ENCODE data around the gene PRRT2. TPM values are rescaled to one million over a fixed set of nuclear protein-coding genes. Genes with fewer than 3 reads are reported as not detected.
"Not testable (repeated sequence)": the region's sequence is repeated elsewhere in the genome, so short reads cannot be mapped to it uniquely, and the experiment has no call there.

The PRRT2 gene
- total RNA-seq: 3.0 TPM

DNA sequence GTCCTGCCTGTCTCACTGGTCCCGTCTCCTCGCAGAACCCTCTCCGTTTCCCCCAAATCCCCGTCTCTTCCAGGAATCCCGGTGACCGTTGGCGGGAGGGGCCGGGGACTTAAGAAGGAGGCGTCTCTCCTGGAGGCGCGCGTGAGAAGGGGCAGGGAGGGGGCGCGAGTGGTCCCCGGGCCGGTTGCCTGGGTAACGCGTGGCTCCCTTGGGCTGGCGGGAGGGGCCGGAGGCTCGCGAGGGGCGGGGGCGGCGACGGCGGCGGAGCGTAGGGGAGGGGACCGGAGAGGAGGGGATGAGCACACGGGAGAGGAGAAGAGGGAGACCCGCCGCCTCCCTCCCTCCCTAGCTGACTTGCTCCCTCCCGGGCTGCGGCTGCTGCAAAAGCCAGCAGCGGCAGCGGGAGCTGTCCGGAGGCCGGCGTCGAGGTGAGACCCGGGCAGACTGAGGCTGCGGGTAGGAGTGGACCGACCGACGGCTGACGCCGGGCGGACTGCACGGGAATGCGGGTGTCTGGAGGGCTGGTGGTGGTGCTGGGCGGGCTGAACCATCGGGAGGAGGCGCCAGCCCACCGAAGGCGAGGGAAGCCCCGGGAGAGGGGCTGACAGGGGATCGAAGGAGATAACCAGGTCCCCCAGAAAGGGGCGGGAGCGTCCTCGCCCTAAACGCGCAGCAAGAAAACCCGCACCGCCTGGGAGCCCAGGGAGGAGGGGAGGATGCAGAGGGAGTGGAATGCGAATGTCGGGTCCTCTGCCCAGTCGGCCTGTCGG is at the start of gene PRRT2:
Gene PRRT2 (plus strand): TSS at position 298 of the 770 bp plus-strand sequence. CDS start 862 bp downstream, outside the sequence.
- peak; percentile 91 for DNase-seq

DNA sequence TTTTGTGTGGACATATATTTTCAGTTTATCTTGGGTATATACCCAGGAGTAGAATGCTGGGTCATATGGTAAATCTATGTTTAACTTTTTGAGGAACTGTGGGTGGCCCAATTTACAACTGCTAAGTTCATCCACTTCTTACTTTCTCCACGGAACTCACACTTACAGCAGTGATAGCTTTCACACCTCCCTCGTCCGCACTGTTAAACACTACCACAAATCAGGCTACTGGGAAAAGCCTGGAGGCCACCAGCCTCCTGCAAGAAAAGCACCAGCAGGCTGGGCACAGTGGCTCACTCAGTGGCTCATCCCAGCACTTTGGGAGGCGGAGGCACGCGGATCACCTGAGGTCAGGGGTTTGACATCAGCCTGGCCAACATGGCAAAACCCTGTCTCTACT is 48.7 kb upstream of the PRRT2 start:
- no peak for DNase-seq

DNA sequence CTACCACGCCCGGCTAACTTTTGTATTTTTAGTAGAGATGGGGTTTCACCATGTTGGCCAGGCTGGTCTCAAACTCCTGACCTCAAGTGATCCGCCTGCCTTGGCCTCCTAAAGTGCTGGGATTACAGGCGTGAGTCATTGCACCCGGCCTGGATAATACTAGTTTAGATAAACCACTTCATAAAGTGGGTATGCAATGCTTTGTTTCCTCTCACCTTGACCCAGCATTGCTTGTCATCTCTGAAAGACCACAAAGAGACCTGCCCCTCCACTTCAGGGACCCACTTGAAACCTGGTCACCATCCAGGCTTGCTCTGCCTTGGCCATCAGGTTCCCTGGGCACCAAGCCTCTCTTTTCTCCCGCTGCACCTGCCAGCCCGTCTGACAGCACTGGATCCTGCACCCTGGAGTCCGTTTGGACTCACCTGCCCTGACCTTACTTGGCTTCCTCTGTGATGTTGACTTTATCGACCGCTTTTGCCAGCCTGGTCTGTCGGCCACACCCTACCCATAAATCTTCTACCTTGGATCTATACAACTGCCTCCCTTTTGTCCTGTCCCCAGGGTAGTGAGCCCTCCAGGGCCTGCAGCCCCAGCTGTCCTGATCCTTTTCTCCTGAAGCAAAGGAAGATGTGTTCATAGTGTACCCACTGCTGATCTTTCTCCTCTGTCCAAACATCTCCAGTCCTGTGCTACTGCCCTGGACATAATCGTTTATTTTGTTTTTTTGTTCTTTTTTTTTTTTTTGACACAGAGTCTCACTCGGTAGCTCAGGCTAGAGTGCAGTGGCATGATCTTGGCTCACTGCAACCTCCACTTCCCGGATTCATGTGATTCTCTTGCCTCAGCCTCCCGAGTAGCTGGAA is 46.6 kb upstream of the PRRT2 start:
- DNase-seq: no peak

- no peak for DNase-seq
Observed at GRCh38 chr16:29766571-29766970, 45.4 kb upstream of the PRRT2 start.

GRCh38 chr16:29767062-29767461 is 44.9 kb upstream of the PRRT2 start:
- DNase-seq: no peak

DNA sequence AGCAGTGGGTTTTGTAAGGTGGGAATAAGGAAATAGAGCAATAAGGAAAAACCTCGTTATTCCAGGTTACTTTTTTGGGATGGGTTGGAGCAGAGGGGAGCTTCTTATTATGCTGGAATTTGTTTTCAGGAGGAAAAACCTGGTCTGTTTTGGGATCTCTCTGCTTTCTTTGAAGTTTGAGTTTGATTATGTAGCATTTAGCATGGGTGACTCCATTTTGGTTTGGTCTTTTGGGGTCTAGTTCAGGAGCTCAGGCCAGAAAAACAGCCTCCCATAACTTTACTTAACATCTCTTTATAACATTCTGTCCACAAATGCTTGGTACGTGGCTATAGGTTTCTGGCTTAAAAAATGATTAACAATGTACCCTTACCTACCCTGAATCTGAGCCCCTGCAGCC is 42.5 kb upstream of the PRRT2 start:
- DNase-seq: no peak

- no peak for DNase-seq
Observed at GRCh38 chr16:29770250-29770929, 41.6 kb upstream of the PRRT2 start.

GRCh38 chr16:29772330-29772729 is 39.7 kb upstream of the PRRT2 start:
- DNase-seq: not testable (repeated sequence)

DNA sequence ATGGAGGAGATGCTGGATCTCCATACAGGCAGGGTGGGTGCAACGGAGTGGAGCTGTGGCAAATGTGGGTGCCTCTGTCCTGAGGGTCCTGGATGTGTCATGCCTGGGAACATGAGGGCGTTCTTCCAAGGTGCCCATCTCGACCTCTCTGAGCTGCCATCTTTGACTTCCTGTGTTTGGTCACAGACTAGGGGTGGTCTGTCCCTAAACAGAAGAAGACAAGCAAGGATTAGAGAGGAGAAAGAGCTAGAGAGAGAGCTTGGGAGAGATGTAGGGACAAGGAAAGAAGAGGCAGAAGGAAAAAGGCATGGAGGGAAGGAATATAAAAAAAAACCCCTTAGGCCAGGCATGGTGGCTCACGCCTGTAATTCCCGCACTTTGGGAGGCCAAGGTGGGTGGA is 37.3 kb upstream of the PRRT2 start:
- no peak for DNase-seq

- no peak for DNase-seq
Observed at GRCh38 chr16:29775742-29776408, 36.1 kb upstream of the PRRT2 start.

DNA sequence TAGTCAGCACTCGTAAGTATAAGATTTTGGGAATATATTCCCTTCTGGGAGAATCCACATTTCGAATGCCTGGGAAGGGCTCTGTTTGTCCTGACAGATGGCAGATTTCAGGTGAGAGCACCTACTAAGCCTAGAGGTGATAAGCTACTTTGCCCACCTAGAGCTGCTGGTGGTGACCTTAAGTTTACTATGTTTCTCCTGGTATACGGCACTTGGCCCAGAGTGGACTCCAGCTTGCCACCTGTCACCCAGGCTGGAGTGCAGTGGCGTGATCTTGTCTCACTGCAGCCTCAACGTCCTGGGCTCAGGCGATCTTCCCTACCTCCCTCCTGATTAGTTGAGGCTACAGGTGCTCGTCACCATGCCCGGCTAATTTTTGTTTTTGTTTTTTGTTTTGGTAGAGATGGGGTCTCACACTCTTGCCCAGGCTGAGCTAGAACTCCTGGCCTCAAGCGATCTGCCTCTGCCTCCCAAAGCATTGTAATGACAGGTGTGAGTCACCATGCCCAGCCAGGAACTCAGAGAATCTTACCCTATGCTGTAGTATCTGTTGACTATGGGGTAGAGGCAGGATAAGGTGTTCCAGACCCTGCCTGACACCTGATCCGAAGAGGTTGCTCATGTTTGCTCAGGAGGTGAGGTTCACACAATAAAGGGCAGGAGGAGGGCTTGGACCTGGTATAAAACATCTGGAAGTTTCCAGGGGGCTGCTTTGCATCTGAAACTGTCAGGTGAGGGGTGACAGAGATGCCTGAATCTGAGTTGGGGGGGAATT is 34.2 kb upstream of the PRRT2 start, which contains the start of gene ZG16:
Gene ZG16 (plus strand): TSS at position 681 of the 775 bp plus-strand sequence. CDS start 1,011 bp downstream, outside the sequence.
- no peak for DNase-seq

DNA sequence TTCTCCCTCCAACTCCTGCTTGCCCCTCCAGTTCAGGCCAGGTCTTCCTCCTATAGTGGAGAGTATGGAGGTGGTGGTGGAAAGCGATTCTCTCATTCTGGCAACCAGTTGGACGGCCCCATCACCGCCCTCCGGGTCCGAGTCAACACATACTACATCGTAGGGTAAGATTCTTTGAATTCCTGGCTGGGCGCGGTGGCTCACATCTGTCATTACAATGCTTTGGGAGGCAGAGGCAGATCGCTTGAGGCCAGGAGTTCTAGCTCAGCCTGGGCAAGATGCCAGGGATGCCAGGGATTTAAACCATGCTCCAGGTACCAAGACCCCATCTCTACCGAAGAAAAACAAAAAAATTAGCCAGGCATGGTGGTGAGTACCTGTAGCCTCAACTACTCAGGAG is 32.5 kb upstream of the PRRT2 start:
- peak; percentile 37 for DNase-seq

GRCh38 chr16:29783094-29783953 is 28.7 kb upstream of the PRRT2 start:
- DNase-seq: not testable (repeated sequence)

GRCh38 chr16:29784157-29784556 is 27.8 kb upstream of the PRRT2 start:
- no peak for DNase-seq

DNA sequence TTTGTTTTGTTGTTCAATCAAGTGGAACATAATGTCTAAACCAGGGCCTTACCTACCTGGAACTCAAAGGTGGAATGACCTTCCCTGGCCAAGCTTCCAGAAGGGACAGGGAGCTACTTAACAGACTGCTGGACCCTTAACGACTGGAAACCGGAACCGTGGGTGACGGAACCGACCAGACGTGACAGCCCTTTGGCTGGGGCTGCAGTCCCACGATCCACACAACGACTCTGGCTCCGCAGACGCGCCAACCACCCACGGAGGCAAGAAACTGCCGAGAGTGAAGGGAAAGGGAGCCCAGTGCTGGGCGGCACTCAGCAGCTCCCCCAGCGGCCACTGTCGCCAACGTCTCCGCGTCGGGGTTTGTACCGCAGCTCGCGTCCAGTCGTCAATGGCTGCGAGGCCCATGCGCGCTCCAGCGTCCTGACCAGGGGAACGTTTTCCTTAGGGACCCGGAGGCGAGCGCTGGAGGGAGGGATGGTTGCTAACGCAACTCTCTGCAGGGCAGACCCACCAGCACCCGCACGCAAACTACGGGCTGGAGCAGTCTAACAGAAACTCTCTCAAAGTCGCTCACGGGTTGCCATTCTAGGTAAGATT is 27.0 kb upstream of the PRRT2 start:
- DNase-seq: peak; percentile 69

GRCh38 chr16:29787155-29787554 is 24.8 kb upstream of the PRRT2 start:
- DNase-seq: not testable (repeated sequence)

DNA sequence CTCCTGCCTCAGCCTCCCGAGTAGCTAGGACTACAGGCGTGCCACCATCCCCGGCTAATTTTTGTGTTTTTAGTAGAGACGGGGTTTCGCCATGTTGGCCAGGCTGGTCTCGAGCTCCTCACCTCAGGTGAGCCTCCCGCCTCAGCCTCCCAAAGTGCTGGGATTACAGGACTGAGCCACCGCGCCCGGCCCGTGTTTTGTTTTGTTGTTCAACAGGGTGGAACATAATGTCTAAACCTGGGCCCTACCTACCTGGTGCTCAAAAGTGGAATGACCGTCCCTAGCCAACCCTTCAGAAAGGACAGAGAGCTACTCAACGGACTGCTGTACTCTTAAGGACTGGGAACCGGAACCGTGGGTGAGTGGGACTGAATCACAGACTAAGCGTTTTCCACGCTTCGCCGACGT is 22.2 kb upstream of the PRRT2 start:
- no peak for DNase-seq

DNA sequence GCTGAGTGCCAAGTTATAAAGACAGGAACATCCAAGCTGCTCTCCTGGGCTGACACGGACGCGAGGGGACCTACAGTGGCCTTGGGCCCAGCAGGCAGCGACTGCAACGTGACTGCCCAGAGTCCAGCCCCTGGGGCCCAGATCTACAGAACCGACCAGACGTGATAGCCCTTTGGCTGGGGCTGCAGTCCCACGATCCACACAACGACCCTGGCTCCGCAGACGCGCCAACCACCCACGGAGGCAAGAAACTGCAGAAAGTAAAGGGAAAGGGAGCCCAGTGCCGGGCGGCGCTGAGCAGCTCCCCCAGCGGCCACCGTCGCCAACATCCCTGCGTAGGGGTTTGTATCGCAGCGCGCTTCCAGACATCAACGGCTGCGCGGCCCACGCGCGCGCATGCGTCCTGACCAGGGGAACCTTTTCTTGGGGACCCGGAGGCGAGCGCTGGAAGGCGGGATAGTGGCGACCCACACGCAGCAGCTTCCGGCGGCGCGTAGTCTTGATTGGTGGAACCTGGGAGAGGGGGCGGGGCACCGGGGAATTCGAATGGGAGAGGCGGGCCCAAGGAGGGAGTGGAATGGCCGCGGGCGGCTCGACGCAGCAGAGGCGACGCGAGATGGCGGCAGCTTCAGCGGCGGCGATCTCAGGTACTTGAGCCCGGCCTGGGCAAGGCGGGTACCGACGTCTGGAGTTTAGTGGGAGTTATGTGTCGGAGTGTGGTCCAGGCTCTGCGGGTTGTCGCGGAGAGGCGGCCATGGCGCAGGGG is 21.6 kb upstream of the PRRT2 start, which contains the start of gene KIF22:
Gene KIF22 (plus strand): TSS at position 569 of the 766 bp plus-strand sequence. CDS start 9 bp downstream, at position 578.
- peak; percentile 100 for DNase-seq

Data from tongue (tissue), 2 donors.